HepG2 (cell line): ENCODE data around the gene CRHR1. TPM values are rescaled to one million over a fixed set of nuclear protein-coding genes. Genes with fewer than 3 reads are reported as not detected.
A peak's percentile ranks its signal among the peaks of the same experiment; 100 is the strongest.

ENCODE experiments used
- CEBPG ChIP-seq: IDR thresholded peaks from 2 replicates; pipeline ENCODE4 v1.6.1; 2016
- CREM ChIP-seq, 2 experiments: sonication (generic) in 1 of 2; formaldehyde crosslinking in 1 of 2; IDR thresholded peaks; 2 replicates each; pipeline versions ENCODE4 v1.4.0 to v1.6.1; 2016 to 2020; ENCODE audit warnings: antibody characterized with exemption in 1 of 2, mild to moderate bottlenecking in 1 of 2, missing genetic modification reagents in 1 of 2
- ELF1 ChIP-seq: sonication (generic); formaldehyde crosslinking; IDR thresholded peaks from 2 replicates; pipeline ENCODE4 v1.4.0; 2020; ENCODE audit warnings: missing genetic modification reagents
- IKZF1 ChIP-seq: fragments of 450-650 bp; IDR thresholded peaks from 2 replicates; pipeline ENCODE4 v1.7.1; 2016
- KDM1A ChIP-seq: IDR thresholded peaks from 2 replicates; pipeline ENCODE4 v1.6.1; 2016; ENCODE audit warnings: missing compliant biosample characterization
- MAF1 ChIP-seq: sonication (generic); formaldehyde crosslinking; IDR thresholded peaks from 2 replicates; pipeline ENCODE4 v1.5.0; 2020; ENCODE audit warnings: missing genetic modification reagents, borderline replicate concordance
- NFATC3 ChIP-seq: sonication (generic); formaldehyde crosslinking; IDR thresholded peaks from 2 replicates; pipeline ENCODE4 v1.5.1; 2020; ENCODE audit warnings: mild to moderate bottlenecking, missing genetic modification reagents
- NFKBIZ ChIP-seq: IDR thresholded peaks from 2 replicates; pipeline ENCODE4 v1.6.1; 2018; ENCODE audit warnings: missing genetic modification reagents, missing compliant biosample characterization
- NONO ChIP-seq, 2 experiments: fragments of 450-650 bp in 1 of 2; sonication (generic) in 1 of 2; formaldehyde crosslinking in 1 of 2; IDR thresholded peaks in 1 of 2; conservative IDR thresholded peaks in 1 of 2; 2 replicates each; pipeline versions ENCODE4 v1.6.1 to v1.8.0; 2017 to 2022; ENCODE audit warnings: mild to moderate bottlenecking in 1 of 2, missing genetic modification reagents in 1 of 2, moderate library complexity in 1 of 2
- PBX3 ChIP-seq: sonication (generic); formaldehyde crosslinking; IDR thresholded peaks from 2 replicates; pipeline ENCODE4 v1.8.1; 2023; ENCODE audit warnings: missing genetic modification reagents, inconsistent platforms, borderline replicate concordance
- PCBP2 ChIP-seq: fragments of 200-400 bp; formaldehyde crosslinking; optimal IDR thresholded peaks from 2 replicates; pipeline ENCODE3; 2018; ENCODE audit warnings: low read length, low read depth; ENCODE audit not compliant: poor library complexity, severe bottlenecking
- SIN3B ChIP-seq: fragments of 150-350 bp; IDR thresholded peaks from 2 replicates; pipeline ENCODE4 v1.6.1; 2014; ENCODE audit warnings: low read length
- SRSF4 ChIP-seq: fragments of 200-400 bp; formaldehyde crosslinking; IDR thresholded peaks from one replicate; pipeline ENCODE4 v1.6.1; 2018; ENCODE audit warnings: mild to moderate bottlenecking, low read depth, low read length, moderate library complexity; ENCODE audit not compliant: poor library complexity, severe bottlenecking
- ZFP36L1 ChIP-seq: sonication (generic); formaldehyde crosslinking; IDR thresholded peaks from 2 replicates; pipeline ENCODE4 v1.8.0; 2022; ENCODE audit warnings: mild to moderate bottlenecking, missing genetic modification reagents, moderate library complexity
- ZFP90 ChIP-seq: sonication (generic); formaldehyde crosslinking; IDR thresholded peaks from 2 replicates; pipeline ENCODE4 v1.8.0; 2022; ENCODE audit warnings: missing genetic modification reagents, mild to moderate bottlenecking, inconsistent platforms, borderline replicate concordance
- ZNF260 ChIP-seq: sonication (generic); formaldehyde crosslinking; IDR thresholded peaks from 2 replicates; pipeline ENCODE4 v1.4.0; 2020; ENCODE audit warnings: missing genetic modification reagents, low read depth, mild to moderate bottlenecking, borderline replicate concordance
- ZNF317 ChIP-seq: sonication (generic); formaldehyde crosslinking; IDR thresholded peaks from 2 replicates; pipeline ENCODE4 v1.5.0; 2020; ENCODE audit warnings: mild to moderate bottlenecking, missing genetic modification reagents
- ZNF326 ChIP-seq: sonication (generic); formaldehyde crosslinking; IDR thresholded peaks from 2 replicates; pipeline ENCODE4 v1.4.0; 2020; ENCODE audit warnings: missing genetic modification reagents, borderline replicate concordance
- ZNF496 ChIP-seq: sonication (generic); formaldehyde crosslinking; IDR thresholded peaks from 2 replicates; pipeline ENCODE4 v1.8.1; 2023; ENCODE audit warnings: mild to moderate bottlenecking, moderate library complexity, missing genetic modification reagents; ENCODE audit not compliant: insufficient replicate concordance
- ZNF501 ChIP-seq: sonication (generic); formaldehyde crosslinking; IDR thresholded peaks from 2 replicates; pipeline ENCODE4 v1.5.1; 2020; ENCODE audit warnings: mild to moderate bottlenecking, moderate library complexity, missing genetic modification reagents
- ZNF549 ChIP-seq: sonication (generic); formaldehyde crosslinking; IDR thresholded peaks from 2 replicates; pipeline ENCODE4 v1.5.0; 2020; ENCODE audit warnings: missing genetic modification reagents
- ZNF574 ChIP-seq: sonication (generic); formaldehyde crosslinking; IDR thresholded peaks from 2 replicates; pipeline ENCODE4 v1.4.0; 2020; ENCODE audit warnings: missing genetic modification reagents
- ZNF589 ChIP-seq: sonication (generic); formaldehyde crosslinking; conservative IDR thresholded peaks from 2 replicates; pipeline ENCODE4 v1.8.0; 2022; ENCODE audit warnings: mild to moderate bottlenecking, moderate library complexity, missing genetic modification reagents
- ZNF691 ChIP-seq: sonication (generic); formaldehyde crosslinking; IDR thresholded peaks from 2 replicates; pipeline ENCODE4 v1.4.0; 2020; ENCODE audit warnings: missing genetic modification reagents, low read depth, mild to moderate bottlenecking, borderline replicate concordance
- ZNF776 ChIP-seq: sonication (generic); formaldehyde crosslinking; IDR thresholded peaks from 2 replicates; pipeline ENCODE4 v1.4.0; 2020; ENCODE audit warnings: mild to moderate bottlenecking, missing genetic modification reagents
- ZSCAN30 ChIP-seq: sonication (generic); formaldehyde crosslinking; IDR thresholded peaks from 2 replicates; pipeline ENCODE4 v1.5.0; 2020; ENCODE audit warnings: mild to moderate bottlenecking, missing genetic modification reagents
- polyA plus RNA-seq, 8 experiments: library from polyadenylated mRNA; depleted of rRNA in 3 of 8; stranded (reverse) in 7 of 8; unstranded in 1 of 8; fragments of >200 nt; fragmentation: Illumina TruSeq in 4 of 8; extraction: Trizol in 4 of 8; gene quantifications; 2 replicates each; pipeline versions ENCODE4 v1.2.1 to v1.2.3, GENCODE V29; 2011 to 2016; ENCODE audit warnings: low read depth in 4 of 8, missing spikeins in 1 of 8, mixed read lengths in 1 of 8; ENCODE audit not compliant: insufficient read depth in 1 of 8
- total RNA-seq, 5 experiments: library from RNA; depleted of rRNA; stranded (reverse); fragments of >200 nt; fragmentation: Illumina TruSeq; extraction: Trizol; gene quantifications; 2 replicates each; pipeline ENCODE4 v1.2.3, GENCODE V29; 2016; ENCODE audit warnings: low read depth in 1 of 5

The CRHR1 gene
- total and polyA plus RNA-seq, 2 of the 13 experiments (the other 11 are each of a cell fraction or from before 2014, with no cell fraction given) = not detected

GRCh38 chr17:45857977-45858708 lies 74.0 kb downstream of the CRHR1 start (continued):
- TF ChIP-seq ZNF776 (CRISPR knock-in tag) (no peak), ZNF260 (CRISPR knock-in tag) (no peak), SRSF4 (no peak), ZNF326 (CRISPR knock-in tag) (no peak), NONO (IDR thresholded peaks at IDR 0.05) (no peak), NONO (CRISPR knock-in tag; conservative IDR thresholded peaks at IDR 0.05) (no peak), ZNF501 (CRISPR knock-in tag) (peak; percentile 72), SIN3B (no peak), ZNF317 (CRISPR knock-in tag) (0 out of 2 replicates have a peak, but pooled peaks have one; percentile 44), ZNF549 (CRISPR knock-in tag) (no peak), ZNF496 (CRISPR knock-in tag) (no peak), IKZF1 (no peak), NFATC3 (CRISPR knock-in tag) (no peak), ZNF574 (CRISPR knock-in tag) (0 out of 2 replicates have a peak, but pooled peaks have one; percentile 59), ZFP90 (CRISPR knock-in tag) (0 out of 2 replicates have a peak, but pooled peaks have one; percentile 46), PCBP2 (no peak), PBX3 (CRISPR knock-in tag) (peak; percentile 81; the same call in 1 of the 2 replicates), CEBPG (CRISPR knock-in tag) (no peak), ZNF691 (CRISPR knock-in tag) (no peak), ELF1 (CRISPR knock-in tag) (no peak), MAF1 (no peak), ZSCAN30 (CRISPR knock-in tag) (0 out of 2 replicates have a peak, but pooled peaks have one; percentile 57), NFKBIZ (CRISPR knock-in tag) (peak; percentile 86; the same call in 1 of the 2 replicates), KDM1A (CRISPR knock-in tag) (no peak), CREM (IDR thresholded peaks at IDR 0.05) (no peak), CREM (CRISPR knock-in tag; IDR thresholded peaks at IDR 0.05) (no peak), ZNF589 (CRISPR knock-in tag) (peak; percentile 63; the same call in 1 of the 2 replicates), ZFP36L1 (0 out of 2 replicates have a peak, but pooled peaks have one; percentile 73)
